GM21528 (cell line): ENCODE measurements around the gene CLDN16.

Experiments used
- ATAC-seq: cut with Tn5 transposase; IDR thresholded peaks from one replicate; pipeline ENCODE4 v1.9.1; 2021; ENCODE audit warnings: mild to moderate bottlenecking, moderate library complexity; ENCODE audit not compliant: unreplicated experiment, low FRiP score

The CLDN16 gene

GRCh38 chr3:190378240-190378891 is 9.6 kb upstream of the CLDN16 start:
- ATAC-seq, result no peak

- no peak for ATAC-seq
Observed at GRCh38 chr3:190380184-190380583, 7.8 kb upstream of the CLDN16 start.

- ATAC-seq, result no peak
Observed at GRCh38 chr3:190381441-190381840, 6.5 kb upstream of the CLDN16 start.

GRCh38 chr3:190382082-190382481 is 5.9 kb upstream of the CLDN16 start:
- no peak for ATAC-seq

- ATAC-seq, result peak; percentile 74
Observed at GRCh38 chr3:190384309-190384756, 3.6 kb upstream of the CLDN16 start.

GRCh38 chr3:190385731-190386688 is 2.0 kb upstream of the CLDN16 start:
- no peak for ATAC-seq

- ATAC-seq, result no peak
Observed at GRCh38 chr3:190388703-190389102, 740 bp downstream of the CLDN16 start.

GRCh38 chr3:190396001-190396400 is 8.0 kb downstream of the CLDN16 start:
- ATAC-seq, result no peak

- no peak for ATAC-seq
Observed at GRCh38 chr3:190397889-190398288, 9.9 kb downstream of the CLDN16 start.

- ATAC-seq, result no peak
Observed at GRCh38 chr3:190399677-190400076, 11.7 kb downstream of the CLDN16 start.

- no peak for ATAC-seq
Observed at GRCh38 chr3:190401963-190402362, 14.0 kb downstream of the CLDN16 start.

GRCh38 chr3:190404715-190405114 is 16.8 kb downstream of the CLDN16 start:
- no peak for ATAC-seq

- no peak for ATAC-seq
Observed at GRCh38 chr3:190414297-190414696, 26.3 kb downstream of the CLDN16 start.

- ATAC-seq, result peak; percentile 17
Observed at GRCh38 chr3:190424108-190424477, 36.1 kb downstream of the CLDN16 start.

GRCh38 chr3:190424478-190425439 is 36.8 kb downstream of the CLDN16 start:
- peak; percentile 59 for ATAC-seq

- no peak for ATAC-seq
Observed at GRCh38 chr3:190425833-190426232, 37.9 kb downstream of the CLDN16 start.

GRCh38 chr3:190426806-190427507 is 39.0 kb downstream of the CLDN16 start:
- ATAC-seq, result no peak

- ATAC-seq, result no peak
Observed at GRCh38 chr3:190429681-190430080, 41.7 kb downstream of the CLDN16 start.

- no peak for ATAC-seq
Observed at GRCh38 chr3:190430906-190431305, 42.9 kb downstream of the CLDN16 start.

- no peak for ATAC-seq
Observed at GRCh38 chr3:190432216-190432615, 44.3 kb downstream of the CLDN16 start.
